HepG2 (cell line): ENCODE data around the gene THRB. TPM values are rescaled to one million over a fixed set of nuclear protein-coding genes. Genes with fewer than 3 reads are reported as not detected.

ENCODE experiments used
- KDM5A ChIP-seq: fragments of 200-600 bp; sonication (generic); IDR thresholded peaks from 2 replicates; pipeline ENCODE4 v1.7.0; 2018; ENCODE audit warnings: antibody characterized with exemption, mild to moderate bottlenecking, low read length, borderline replicate concordance
- KLF12 ChIP-seq: sonication (generic); formaldehyde crosslinking; IDR thresholded peaks from 2 replicates; pipeline ENCODE4 v1.4.0; 2020; ENCODE audit warnings: missing genetic modification reagents, borderline replicate concordance
- MAZ ChIP-seq, 2 experiments: sonication (generic) in 1 of 2; formaldehyde crosslinking in 1 of 2; IDR thresholded peaks; 2 replicates each; pipeline versions ENCODE4 v1.5.0 to v1.6.1; 2012 to 2020; ENCODE audit warnings: low read depth in 2 of 2, mild to moderate bottlenecking in 2 of 2, borderline replicate concordance in 1 of 2, improper control_type of control experiment in 1 of 2, low read length in 1 of 2, missing genetic modification reagents in 1 of 2, moderate library complexity in 1 of 2
- NFATC3 ChIP-seq: sonication (generic); formaldehyde crosslinking; IDR thresholded peaks from 2 replicates; pipeline ENCODE4 v1.5.1; 2020; ENCODE audit warnings: mild to moderate bottlenecking, missing genetic modification reagents
- NFYC ChIP-seq: IDR thresholded peaks from 2 replicates; pipeline ENCODE4 v1.6.1; 2016; ENCODE audit warnings: missing genetic modification reagents, missing compliant biosample characterization
- PCBP2 ChIP-seq: fragments of 200-400 bp; formaldehyde crosslinking; optimal IDR thresholded peaks from 2 replicates; pipeline ENCODE3; 2018; ENCODE audit warnings: low read length, low read depth; ENCODE audit not compliant: poor library complexity, severe bottlenecking
- REXO4 ChIP-seq: sonication (generic); formaldehyde crosslinking; IDR thresholded peaks from 2 replicates; pipeline ENCODE4 v1.8.0; 2022; ENCODE audit warnings: missing genetic modification reagents, mild to moderate bottlenecking, borderline replicate concordance
- WIZ ChIP-seq: sonication (generic); formaldehyde crosslinking; IDR thresholded peaks from 2 replicates; pipeline ENCODE4 v1.5.1; 2020; ENCODE audit warnings: mild to moderate bottlenecking, missing genetic modification reagents
- XBP1 ChIP-seq: sonication (generic); formaldehyde crosslinking; IDR thresholded peaks from 2 replicates; pipeline ENCODE4 v1.5.0; 2020; ENCODE audit warnings: missing genetic modification reagents
- ZBTB44 ChIP-seq: sonication (generic); formaldehyde crosslinking; IDR thresholded peaks from 2 replicates; pipeline ENCODE4 v1.4.0; 2020; ENCODE audit warnings: missing genetic modification reagents
- ZFY ChIP-seq: sonication (generic); formaldehyde crosslinking; IDR thresholded peaks from 2 replicates; pipeline ENCODE4 v1.4.0; 2020; ENCODE audit warnings: missing genetic modification reagents
- ZNF143 ChIP-seq: sonication (generic); formaldehyde crosslinking; IDR thresholded peaks from 2 replicates; pipeline ENCODE4 v1.4.0; 2020; ENCODE audit warnings: missing genetic modification reagents
- ZNF660 ChIP-seq: sonication (generic); formaldehyde crosslinking; IDR thresholded peaks from 2 replicates; pipeline ENCODE4 v1.5.1; 2020; ENCODE audit warnings: mild to moderate bottlenecking, low read depth, missing genetic modification reagents, borderline replicate concordance
- ZNF766 ChIP-seq: sonication (generic); formaldehyde crosslinking; IDR thresholded peaks from 2 replicates; pipeline ENCODE4 v1.5.0; 2020; ENCODE audit warnings: missing genetic modification reagents, borderline replicate concordance
- ZNF773 ChIP-seq: sonication (generic); formaldehyde crosslinking; IDR thresholded peaks from 2 replicates; pipeline ENCODE4 v1.4.0; 2020; ENCODE audit warnings: missing genetic modification reagents, borderline replicate concordance
- polyA plus RNA-seq, 8 experiments: library from polyadenylated mRNA; depleted of rRNA in 3 of 8; stranded (reverse) in 7 of 8; unstranded in 1 of 8; fragments of >200 nt; fragmentation: Illumina TruSeq in 4 of 8; extraction: Trizol in 4 of 8; gene quantifications; 2 replicates each; pipeline versions ENCODE4 v1.2.1 to v1.2.3, GENCODE V29; 2011 to 2016; ENCODE audit warnings: low read depth in 4 of 8, missing spikeins in 1 of 8, mixed read lengths in 1 of 8; ENCODE audit not compliant: insufficient read depth in 1 of 8
- total RNA-seq, 5 experiments: library from RNA; depleted of rRNA; stranded (reverse); fragments of >200 nt; fragmentation: Illumina TruSeq; extraction: Trizol; gene quantifications; 2 replicates each; pipeline ENCODE4 v1.2.3, GENCODE V29; 2016; ENCODE audit warnings: low read depth in 1 of 5
- TF ChIP-seq, protein P1 (sequence below): sonication (generic); formaldehyde crosslinking; IDR thresholded peaks from 2 replicates; pipeline ENCODE4 v1.4.0; 2020; ENCODE audit warnings: mild to moderate bottlenecking, missing genetic modification reagents
- TF ChIP-seq, protein P2 (sequence below): sonication (generic); formaldehyde crosslinking; IDR thresholded peaks from 2 replicates; pipeline ENCODE4 v1.4.0; 2020; ENCODE audit warnings: missing genetic modification reagents; ENCODE audit errors: not compliant biosample characterization
- TF ChIP-seq, protein P3 (sequence below): sonication (generic); formaldehyde crosslinking; IDR thresholded peaks from 2 replicates; pipeline ENCODE4 v1.5.1; 2020; ENCODE audit warnings: missing genetic modification reagents, mild to moderate bottlenecking, borderline replicate concordance
- TF ChIP-seq, protein P4 (sequence below): sonication (generic); formaldehyde crosslinking; IDR thresholded peaks from 2 replicates; pipeline ENCODE4 v1.4.0; 2020; ENCODE audit warnings: missing genetic modification reagents

Gene THRB
- total and polyA plus RNA-seq, 2 of the 13 experiments (the other 11 are each of a cell fraction or from before 2014, with no cell fraction given), result 4.7 to 22.7 TPM

- TF ChIP-seq WIZ (CRISPR knock-in tag) (no peak), REXO4 (CRISPR knock-in tag) (no peak), ZFY (CRISPR knock-in tag) (peak; percentile 72), ZNF773 (no peak), ZBTB44 (CRISPR knock-in tag) (no peak), ZNF766 (no peak), NFATC3 (CRISPR knock-in tag) (no peak), MAZ (IDR thresholded peaks at IDR 0.05; ENCODE audit: borderline replicate concordance, low read depth, low read length) (no peak), MAZ (CRISPR knock-in tag; IDR thresholded peaks at IDR 0.05; ENCODE audit: low read depth) (no peak), KDM5A (0 out of 2 replicates have a peak, but pooled peaks have one; percentile 19), ZNF660 (CRISPR knock-in tag) (no peak), KLF12 (CRISPR knock-in tag) (peak; percentile 33; the same call in 1 of the 2 replicates), XBP1 (CRISPR knock-in tag) (no peak), ZNF143 (no peak), NFYC (no peak), PCBP2 (no peak)
- TF ChIP-seq, protein P1, sequence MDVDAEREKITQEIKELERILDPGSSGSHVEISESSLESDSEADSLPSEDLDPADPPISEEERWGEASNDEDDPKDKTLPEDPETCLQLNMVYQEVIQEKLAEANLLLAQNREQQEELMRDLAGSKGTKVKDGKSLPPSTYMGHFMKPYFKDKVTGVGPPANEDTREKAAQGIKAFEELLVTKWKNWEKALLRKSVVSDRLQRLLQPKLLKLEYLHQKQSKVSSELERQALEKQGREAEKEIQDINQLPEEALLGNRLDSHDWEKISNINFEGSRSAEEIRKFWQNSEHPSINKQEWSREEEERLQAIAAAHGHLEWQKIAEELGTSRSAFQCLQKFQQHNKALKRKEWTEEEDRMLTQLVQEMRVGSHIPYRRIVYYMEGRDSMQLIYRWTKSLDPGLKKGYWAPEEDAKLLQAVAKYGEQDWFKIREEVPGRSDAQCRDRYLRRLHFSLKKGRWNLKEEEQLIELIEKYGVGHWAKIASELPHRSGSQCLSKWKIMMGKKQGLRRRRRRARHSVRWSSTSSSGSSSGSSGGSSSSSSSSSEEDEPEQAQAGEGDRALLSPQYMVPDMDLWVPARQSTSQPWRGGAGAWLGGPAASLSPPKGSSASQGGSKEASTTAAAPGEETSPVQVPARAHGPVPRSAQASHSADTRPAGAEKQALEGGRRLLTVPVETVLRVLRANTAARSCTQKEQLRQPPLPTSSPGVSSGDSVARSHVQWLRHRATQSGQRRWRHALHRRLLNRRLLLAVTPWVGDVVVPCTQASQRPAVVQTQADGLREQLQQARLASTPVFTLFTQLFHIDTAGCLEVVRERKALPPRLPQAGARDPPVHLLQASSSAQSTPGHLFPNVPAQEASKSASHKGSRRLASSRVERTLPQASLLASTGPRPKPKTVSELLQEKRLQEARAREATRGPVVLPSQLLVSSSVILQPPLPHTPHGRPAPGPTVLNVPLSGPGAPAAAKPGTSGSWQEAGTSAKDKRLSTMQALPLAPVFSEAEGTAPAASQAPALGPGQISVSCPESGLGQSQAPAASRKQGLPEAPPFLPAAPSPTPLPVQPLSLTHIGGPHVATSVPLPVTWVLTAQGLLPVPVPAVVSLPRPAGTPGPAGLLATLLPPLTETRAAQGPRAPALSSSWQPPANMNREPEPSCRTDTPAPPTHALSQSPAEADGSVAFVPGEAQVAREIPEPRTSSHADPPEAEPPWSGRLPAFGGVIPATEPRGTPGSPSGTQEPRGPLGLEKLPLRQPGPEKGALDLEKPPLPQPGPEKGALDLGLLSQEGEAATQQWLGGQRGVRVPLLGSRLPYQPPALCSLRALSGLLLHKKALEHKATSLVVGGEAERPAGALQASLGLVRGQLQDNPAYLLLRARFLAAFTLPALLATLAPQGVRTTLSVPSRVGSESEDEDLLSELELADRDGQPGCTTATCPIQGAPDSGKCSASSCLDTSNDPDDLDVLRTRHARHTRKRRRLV (CRISPR knock-in tag), result no peak
- TF ChIP-seq, protein P2, sequence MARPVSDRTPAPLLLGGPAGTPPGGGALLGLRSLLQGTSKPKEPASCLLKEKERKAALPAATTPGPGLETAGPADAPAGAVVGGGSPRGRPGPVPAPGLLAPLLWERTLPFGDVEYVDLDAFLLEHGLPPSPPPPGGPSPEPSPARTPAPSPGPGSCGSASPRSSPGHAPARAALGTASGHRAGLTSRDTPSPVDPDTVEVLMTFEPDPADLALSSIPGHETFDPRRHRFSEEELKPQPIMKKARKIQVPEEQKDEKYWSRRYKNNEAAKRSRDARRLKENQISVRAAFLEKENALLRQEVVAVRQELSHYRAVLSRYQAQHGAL, result no peak
- TF ChIP-seq, protein P3, sequence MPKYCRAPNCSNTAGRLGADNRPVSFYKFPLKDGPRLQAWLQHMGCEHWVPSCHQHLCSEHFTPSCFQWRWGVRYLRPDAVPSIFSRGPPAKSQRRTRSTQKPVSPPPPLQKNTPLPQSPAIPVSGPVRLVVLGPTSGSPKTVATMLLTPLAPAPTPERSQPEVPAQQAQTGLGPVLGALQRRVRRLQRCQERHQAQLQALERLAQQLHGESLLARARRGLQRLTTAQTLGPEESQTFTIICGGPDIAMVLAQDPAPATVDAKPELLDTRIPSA, result no peak
- TF ChIP-seq, protein P4, sequence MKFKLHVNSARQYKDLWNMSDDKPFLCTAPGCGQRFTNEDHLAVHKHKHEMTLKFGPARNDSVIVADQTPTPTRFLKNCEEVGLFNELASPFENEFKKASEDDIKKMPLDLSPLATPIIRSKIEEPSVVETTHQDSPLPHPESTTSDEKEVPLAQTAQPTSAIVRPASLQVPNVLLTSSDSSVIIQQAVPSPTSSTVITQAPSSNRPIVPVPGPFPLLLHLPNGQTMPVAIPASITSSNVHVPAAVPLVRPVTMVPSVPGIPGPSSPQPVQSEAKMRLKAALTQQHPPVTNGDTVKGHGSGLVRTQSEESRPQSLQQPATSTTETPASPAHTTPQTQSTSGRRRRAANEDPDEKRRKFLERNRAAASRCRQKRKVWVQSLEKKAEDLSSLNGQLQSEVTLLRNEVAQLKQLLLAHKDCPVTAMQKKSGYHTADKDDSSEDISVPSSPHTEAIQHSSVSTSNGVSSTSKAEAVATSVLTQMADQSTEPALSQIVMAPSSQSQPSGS (CRISPR knock-in tag), result no peak
These were observed at the start of gene THRB (continued) for GRCh38 chr3:24494618-24495325.
